ENCODE data around the gene NOXA1. TPM values are rescaled to one million over a fixed set of nuclear protein-coding genes. Genes with fewer than 3 reads are reported as not detected.

NOXA1 gene
- total and polyA plus RNA-seq, 7 experiments from 2014 or later = 0.73 to 11.1 (median 5.1) TPM

GRCh38 chr9:137461663-137462395, 38.6 kb downstream of the NOXA1 start:
- peaks cover 0 to 3% (median 0%) of the 10 kb centered on the region in 5 donors for H3K36me3 Mint-ChIP-seq
- intact Hi-C loops (cut with micrococcal nuclease) = loop anchor here (1.0 to 5.0 kb wide), 4 partner anchors 9 to 143 kb away; partner anchors contain the start of genes ARRDC1 (in 1 of the 2), MRPL41 (in 1 of the 2) and PNPLA7 (in 1 of the 2)
- peaks cover 5 to 37% (median 19%) of the 10 kb centered on the region in 7 donors for H3K4me1 Mint-ChIP-seq
- ATAC-seq = peak; percentile 76
- Histone ChIP-seq H3K27ac (ENCODE audit: low read depth, low read length) (peak overlapping the region; percentile 93), H3K4me3 (ENCODE audit: low read length) (peak overlapping the region; percentile 52), H3K27me3 (ENCODE audit: control insufficient read depth in 2 of 2, insufficient read depth in 2 of 2, low read length in 2 of 2) (no peaks in the 10 kb centered on the region), H3K36me3 (ENCODE audit: control insufficient read depth in 2 of 3, insufficient read depth in 3 of 3, low read length in 3 of 3) (peaks cover 0 to 11% (median 0%) of the 10 kb centered on the region in 3 experiments), H3K9me3 (ENCODE audit: control insufficient read depth in 2 of 3, low read length in 3 of 3) (no peaks in the 10 kb centered on the region), H3K4me1 (ENCODE audit: control insufficient read depth in 2 of 2, insufficient read depth in 2 of 2, low read length in 2 of 2) (peaks cover 36 to 42% of the 10 kb centered on the region in 2 donors)
- ChIA-PET CTCF (interaction anchor here (0.6 to 0.9 kb wide), 2 partner anchors 12 to 135 kb away, joined by 3 read pairs; no protein-coding TSS in a partner anchor), POLR2A (interaction anchor here (0.6 to 1.4 kb wide), 3 partner anchors 13 to 80 kb away, joined by 3 to 7 read pairs (median 4); partner anchors contain the start of genes EXD3 and NOXA1)
- H3K9me3 Mint-ChIP-seq = peaks cover 0 to 4% (median 0%) of the 10 kb centered on the region in 11 donors
- H3K4me3 Mint-ChIP-seq = peak overlapping the region; percentile 71 to 87 (median 80)
- peak; percentile 68 to 92 (median 90) for DNase-seq
- no peaks in the 10 kb centered on the region for H3K27me3 Mint-ChIP-seq
- H3K27ac Mint-ChIP-seq = peak overlapping the region; percentile 85 to 98 (median 94)

GRCh38 chr9:137462396-137462985, 39.3 kb downstream of the NOXA1 start:
- peaks cover 5 to 38% (median 17%) of the 10 kb centered on the region in 7 donors for H3K4me1 Mint-ChIP-seq
- H3K27me3 ChIP-seq (ENCODE audit: control insufficient read depth in 2 of 2, insufficient read depth in 2 of 2, low read length in 2 of 2) = no peaks in the 10 kb centered on the region
- ChIA-PET POLR2A (interaction anchor here (0.6 to 1.4 kb wide), 4 partner anchors 13 to 222 kb away, joined by 3 to 7 read pairs (median 3); partner anchors contain the start of gene TUBB4B), CTCF (no interaction called here)
- no peaks in the 10 kb centered on the region for H3K27me3 Mint-ChIP-seq
- no peaks in the 10 kb centered on the region for H3K36me3 Mint-ChIP-seq
- peak overlapping the region in 8 of 9 donors; percentile 74 to 98 (median 92) for H3K27ac Mint-ChIP-seq
- peak overlapping the region; percentile 52 for H3K4me3 ChIP-seq (ENCODE audit: low read length)
- peaks cover 0 to 5% (median 0%) of the 10 kb centered on the region in 3 experiments for H3K36me3 ChIP-seq (ENCODE audit: control insufficient read depth in 2 of 3, insufficient read depth in 3 of 3, low read length in 3 of 3)
- intact Hi-C loops (cut with micrococcal nuclease) = loop anchor here in 1 of 2 donors (2.0 to 5.0 kb wide), 3 partner anchors 18 to 142 kb away; partner anchors contain the start of genes ARRDC1, MRPL41 and PNPLA7
- peaks cover 0 to 4% (median 0%) of the 10 kb centered on the region in 11 donors for H3K9me3 Mint-ChIP-seq
- H3K4me3 Mint-ChIP-seq = peak overlapping the region in 9 of 10 donors; percentile 33 to 87 (median 79)
- ATAC-seq = no peak
- peak overlapping the region; percentile 93 for H3K27ac ChIP-seq (ENCODE audit: low read depth, low read length)
- peaks cover 36 to 42% of the 10 kb centered on the region in 2 donors for H3K4me1 ChIP-seq (ENCODE audit: control insufficient read depth in 2 of 2, insufficient read depth in 2 of 2, low read length in 2 of 2)
- no peak for DNase-seq
- H3K9me3 ChIP-seq (ENCODE audit: control insufficient read depth in 2 of 3, low read length in 3 of 3) = no peaks in the 10 kb centered on the region

- Histone ChIP-seq H3K4me3 (ENCODE audit: low read length) (no peak overlapping the region), H3K36me3 (ENCODE audit: control insufficient read depth in 2 of 3, insufficient read depth in 3 of 3, low read length in 3 of 3) (no peaks in the 10 kb centered on the region), H3K27me3 (ENCODE audit: control insufficient read depth in 2 of 2, insufficient read depth in 2 of 2, low read length in 2 of 2) (no peaks in the 10 kb centered on the region), H3K27ac (ENCODE audit: low read depth, low read length) (peak overlapping the region; percentile 93), H3K9me3 (ENCODE audit: control insufficient read depth in 2 of 3, low read length in 3 of 3) (no peaks in the 10 kb centered on the region), H3K4me1 (ENCODE audit: control insufficient read depth in 2 of 2, insufficient read depth in 2 of 2, low read length in 2 of 2) (peaks cover 36 to 42% of the 10 kb centered on the region in 2 donors)
- H3K4me3 Mint-ChIP-seq = peak overlapping the region; percentile 25 to 70 (median 48)
- peaks cover 5 to 38% (median 17%) of the 10 kb centered on the region in 7 donors for H3K4me1 Mint-ChIP-seq
- H3K36me3 Mint-ChIP-seq = no peaks in the 10 kb centered on the region
- CTCF ChIA-PET = no interaction called here
- peak overlapping the region; percentile 68 to 95 (median 85) for H3K27ac Mint-ChIP-seq
- no peak for ATAC-seq
- POLR2A ChIA-PET = interaction anchor here (0.6 to 1.4 kb wide), 2 partner anchors 27 to 223 kb away, joined by 3 read pairs; partner anchors contain the start of gene TUBB4B
- peaks cover 0 to 4% (median 0%) of the 10 kb centered on the region in 11 donors for H3K9me3 Mint-ChIP-seq
- DNase-seq = no peak
- intact Hi-C loops (cut with micrococcal nuclease) = loop anchor here in 1 of 2 donors (2.0 to 5.0 kb wide), 3 partner anchors 18 to 142 kb away; partner anchors contain the start of genes ARRDC1, MRPL41 and PNPLA7
- H3K27me3 Mint-ChIP-seq = peaks cover 0 to 2% (median 0%) of the 10 kb centered on the region in 5 donors
These were observed 40.1 kb downstream of the NOXA1 start for GRCh38 chr9:137462986-137463930.

GRCh38 chr9:137463931-137464290, 40.7 kb downstream of the NOXA1 start:
- no peak overlapping the region for H3K4me3 ChIP-seq (ENCODE audit: low read length)
- Mint-ChIP-seq H3K27me3 (peaks cover 0 to 5% (median 0%) of the 10 kb centered on the region in 5 donors), H3K27ac (peak overlapping the region in 3 of 9 donors; percentile 34 to 67 (median 59)), H3K36me3 (no peaks in the 10 kb centered on the region), H3K4me3 (peak overlapping the region in 1 of 10 donors; percentile 47), H3K4me1 (peaks cover 6 to 38% (median 17%) of the 10 kb centered on the region in 7 donors), H3K9me3 (peaks cover 0 to 4% (median 0%) of the 10 kb centered on the region in 11 donors)
- intact Hi-C loops (cut with micrococcal nuclease) = loop anchor here in 1 of 2 donors (2.0 to 5.0 kb wide), 3 partner anchors 19 to 141 kb away; partner anchors contain the start of genes ARRDC1, MRPL41 and PNPLA7
- H3K36me3 ChIP-seq (ENCODE audit: control insufficient read depth in 2 of 3, insufficient read depth in 3 of 3, low read length in 3 of 3) = no peaks in the 10 kb centered on the region
- H3K27me3 ChIP-seq (ENCODE audit: control insufficient read depth in 2 of 2, insufficient read depth in 2 of 2, low read length in 2 of 2) = no peaks in the 10 kb centered on the region
- ChIA-PET POLR2A (interaction anchor here (1.4 kb wide), 1 partner anchor 223 kb away, joined by 3 read pairs; the partner anchor contains the start of gene TUBB4B), CTCF (no interaction called here)
- H3K9me3 ChIP-seq (ENCODE audit: control insufficient read depth in 2 of 3, low read length in 3 of 3) = no peaks in the 10 kb centered on the region
- no peak for DNase-seq
- no peak overlapping the region for H3K27ac ChIP-seq (ENCODE audit: low read depth, low read length)
- peaks cover 36 to 42% of the 10 kb centered on the region in 2 donors for H3K4me1 ChIP-seq (ENCODE audit: control insufficient read depth in 2 of 2, insufficient read depth in 2 of 2, low read length in 2 of 2)
- no peak for ATAC-seq

- intact Hi-C loops (cut with micrococcal nuclease) = loop anchor here in 1 of 2 donors (5.0 kb wide), 1 partner anchor 88 kb away; the partner anchor contains the start of genes MRPL41 and PNPLA7
- no peak for DNase-seq
- H3K27me3 Mint-ChIP-seq = peaks cover 0 to 9% (median 0%) of the 10 kb centered on the region in 5 donors
- POLR2A ChIA-PET = no interaction called here
- no peak for ATAC-seq
- H3K9me3 Mint-ChIP-seq = peaks cover 0 to 4% (median 0%) of the 10 kb centered on the region in 11 donors
- H3K4me1 Mint-ChIP-seq = peaks cover 10 to 39% (median 17%) of the 10 kb centered on the region in 7 donors
- Histone ChIP-seq H3K27me3 (ENCODE audit: control insufficient read depth in 2 of 2, insufficient read depth in 2 of 2, low read length in 2 of 2) (no peaks in the 10 kb centered on the region), H3K36me3 (ENCODE audit: control insufficient read depth in 2 of 3, insufficient read depth in 3 of 3, low read length in 3 of 3) (no peaks in the 10 kb centered on the region), H3K4me1 (ENCODE audit: control insufficient read depth in 2 of 2, insufficient read depth in 2 of 2, low read length in 2 of 2) (peaks cover 35 to 40% of the 10 kb centered on the region in 2 donors), H3K27ac (ENCODE audit: low read depth, low read length) (no peak overlapping the region), H3K9me3 (ENCODE audit: control insufficient read depth in 2 of 3, low read length in 3 of 3) (no peaks in the 10 kb centered on the region), H3K4me3 (ENCODE audit: low read length) (no peak overlapping the region)
- peak overlapping the region in 2 of 9 donors; percentile 52 to 67 for H3K27ac Mint-ChIP-seq
- H3K36me3 Mint-ChIP-seq = no peaks in the 10 kb centered on the region
- CTCF ChIA-PET = no interaction called here
- no peak overlapping the region for H3K4me3 Mint-ChIP-seq
These were observed 41.3 kb downstream of the NOXA1 start for GRCh38 chr9:137464291-137464999.

All from naive thymus-derived CD4-positive, alpha-beta T cell (primary cell).